GM21423 (cell line): ENCODE data around the gene FOXL3.
"Not testable (repeated sequence)": the region's sequence is repeated elsewhere in the genome, so short reads cannot be mapped to it uniquely, and the experiment has no call there.

ENCODE experiments used
- ATAC-seq: cut with Tn5 transposase; IDR thresholded peaks from one replicate; pipeline ENCODE4 v1.9.1; 2021; ENCODE audit warnings: mild to moderate bottlenecking, moderate library complexity; ENCODE audit not compliant: unreplicated experiment

FOXL3 gene

GRCh38 chr7:254337-255037, 35.5 kb upstream of the FOXL3 start:
- ATAC-seq = no peak

GRCh38 chr7:255038-255435, 34.9 kb upstream of the FOXL3 start:
- no peak for ATAC-seq

- no peak for ATAC-seq
Measured at GRCh38 chr7:255721-256361, 34.1 kb upstream of the FOXL3 start.

- ATAC-seq = no peak
Measured at GRCh38 chr7:256461-256940, 33.5 kb upstream of the FOXL3 start.

- no peak for ATAC-seq
Measured at GRCh38 chr7:256981-257646, 32.9 kb upstream of the FOXL3 start.

- ATAC-seq = no peak
Measured at GRCh38 chr7:257647-257992, 32.4 kb upstream of the FOXL3 start.

GRCh38 chr7:258476-259190, 31.3 kb upstream of the FOXL3 start:
- no peak for ATAC-seq

GRCh38 chr7:259191-259505, 30.8 kb upstream of the FOXL3 start:
- no peak for ATAC-seq

- ATAC-seq = no peak
Measured at GRCh38 chr7:259751-260405, 30.1 kb upstream of the FOXL3 start.

- no peak for ATAC-seq
Measured at GRCh38 chr7:260441-261281, 29.3 kb upstream of the FOXL3 start.

- no peak for ATAC-seq
Measured at GRCh38 chr7:261341-262250, 28.4 kb upstream of the FOXL3 start.

- no peak for ATAC-seq
Measured at GRCh38 chr7:262251-262572, 27.8 kb upstream of the FOXL3 start.

GRCh38 chr7:262631-263311, 27.2 kb upstream of the FOXL3 start:
- not testable (repeated sequence) for ATAC-seq

GRCh38 chr7:263483-264351, 26.3 kb upstream of the FOXL3 start:
- ATAC-seq = not testable (repeated sequence)

GRCh38 chr7:264541-265191, 25.3 kb upstream of the FOXL3 start:
- ATAC-seq = no peak

- ATAC-seq = no peak
Measured at GRCh38 chr7:265192-265997, 24.6 kb upstream of the FOXL3 start.
